SK-N-SH (cell line): ENCODE results near the gene TSC22D2. TPM values are rescaled to one million over a fixed set of nuclear protein-coding genes. Genes with fewer than 3 reads are reported as not detected.

Experiments
- CTCF ChIA-PET: fragments of 300-600, 350-600 bp; formaldehyde crosslinking; extraction: SDS; loops from one replicate; lab custom pipeline; 2021; lab: Yijun Ruan, JAX
- POLR2A ChIA-PET: fragments of 350-600 bp; sonication (Branson Sonifier 250); formaldehyde crosslinking; extraction: SDS; loops from one replicate; lab custom pipeline; 2020; ENCODE audit warnings: antibody characterized with exemption, inconsistent platforms; lab: Yijun Ruan, JAX
- DNase-seq: peaks from one replicate; pipeline ENCODE4 v3.0.0; 2012
- H2AFZ ChIP-seq: fragments of 200-600 bp; sonication (generic); 2 replicates; pipeline ENCODE4 v1.8.1; 2016; ENCODE audit warnings: antibody characterized with exemption, mild to moderate bottlenecking, low read depth
- H3F3A ChIP-seq: fragments of 200-600 bp; sonication (generic); replicated peaks from 2 replicates; pipeline ENCODE3; 2016; ENCODE audit warnings: antibody characterized with exemption, mild to moderate bottlenecking; ENCODE audit not compliant: insufficient read depth
- H3K27ac ChIP-seq, 2 experiments: fragments of 200-500 bp in 1 of 2; fragments of 200-600 bp in 1 of 2; sonication (Bioruptor generic) in 1 of 2; sonication (generic), shearing (Covaris generic) in 1 of 2; 2 replicates each; pipeline versions ENCODE4 v1.5.1 to v1.6.1; 2014 to 2016; ENCODE audit warnings: low read depth in 2 of 2, inconsistent platforms in 1 of 2, low read length in 1 of 2, mild to moderate bottlenecking in 1 of 2, mixed read lengths in 1 of 2
- H3K27me3 ChIP-seq: fragments of 200-600 bp; sonication (generic), shearing (Covaris generic); 2 replicates; pipeline ENCODE4 v1.6.1; 2016; ENCODE audit warnings: mixed run types; ENCODE audit not compliant: insufficient read depth
- H3K36me3 ChIP-seq, 2 experiments: fragments of 200-500 bp in 1 of 2; fragments of 200-600 bp in 1 of 2; sonication (Bioruptor generic) in 1 of 2; sonication (generic) in 1 of 2; replicated peaks in 1 of 2; 2 replicates each; pipeline versions ENCODE3 to v1.5.1; 2014 to 2016; ENCODE audit warnings: low read length in 1 of 2, mild to moderate bottlenecking in 1 of 2; ENCODE audit not compliant: insufficient read depth in 2 of 2, control insufficient read depth in 1 of 2
- H3K4me1 ChIP-seq, 2 experiments: fragments of 200-500 bp in 1 of 2; fragments of 200-600 bp in 1 of 2; sonication (Bioruptor generic) in 1 of 2; sonication (generic), shearing (Covaris generic) in 1 of 2; 2 replicates each; pipeline versions ENCODE4 v1.5.1 to v1.6.1; 2014 to 2016; ENCODE audit warnings: low read depth in 1 of 2, low read length in 1 of 2, mixed run types in 1 of 2; ENCODE audit not compliant: insufficient read depth in 2 of 2, control insufficient read depth in 1 of 2
- H3K4me2 ChIP-seq: fragments of 200-600 bp; sonication (generic), shearing (Covaris generic); 2 replicates; pipeline ENCODE4 v1.6.1; 2017; ENCODE audit warnings: mixed run types
- H3K4me3 ChIP-seq, 2 experiments: fragments of 200-500 bp in 1 of 2; fragments of 200-600 bp in 1 of 2; sonication (Bioruptor generic) in 1 of 2; sonication (generic), shearing (Covaris generic) in 1 of 2; 2 replicates each; pipeline versions ENCODE4 v1.5.1 to v1.8.1; 2014 to 2016; ENCODE audit warnings: low read depth in 2 of 2, inconsistent platforms in 1 of 2, low read length in 1 of 2, mild to moderate bottlenecking in 1 of 2, mixed read lengths in 1 of 2, moderate library complexity in 1 of 2
- H3K79me2 ChIP-seq: fragments of 200-600 bp; sonication (generic); 2 replicates; pipeline ENCODE4 v1.8.1; 2017; ENCODE audit warnings: mild to moderate bottlenecking; ENCODE audit not compliant: insufficient read depth
- H3K9ac ChIP-seq: fragments of 200-600 bp; sonication (generic); 2 replicates; pipeline ENCODE4 v1.6.1; 2017; ENCODE audit warnings: mixed run types
- H3K9me2 ChIP-seq: fragments of 200-600 bp; sonication (generic); 2 replicates; pipeline ENCODE4 v1.6.1; 2017; ENCODE audit warnings: mixed run types
- H3K9me3 ChIP-seq: fragments of 200-600 bp; sonication (generic); 2 replicates; pipeline ENCODE4 v1.6.1; 2017; ENCODE audit warnings: mixed run types, mild to moderate bottlenecking, moderate library complexity
- H4K20me1 ChIP-seq: fragments of 200-600 bp; sonication (generic); 2 replicates; pipeline ENCODE4 v1.6.1; 2017; ENCODE audit warnings: mild to moderate bottlenecking, mixed run types; ENCODE audit not compliant: insufficient read depth
- EP300 ChIP-seq, 2 experiments: IDR thresholded peaks; 2 replicates each; pipeline versions ENCODE4 v1.4.0 to v1.6.1; 2012; ENCODE audit warnings: borderline replicate concordance in 1 of 2, low read depth in 1 of 2, low read length in 1 of 2
- EZH2phosphoT487 ChIP-seq: fragments of 200-600 bp; sonication (generic); IDR thresholded peaks from 2 replicates; pipeline ENCODE4 v1.6.1; 2017; ENCODE audit warnings: low read depth, mixed run types, mild to moderate bottlenecking, antibody characterized with exemption, moderate library complexity, borderline replicate concordance
- FOXM1 ChIP-seq: IDR thresholded peaks from 2 replicates; pipeline ENCODE4 v1.4.0; 2012; ENCODE audit warnings: low read depth, mild to moderate bottlenecking
- GABPA ChIP-seq: IDR thresholded peaks from 2 replicates; pipeline ENCODE4 v1.4.0; 2012; ENCODE audit warnings: low read depth, mild to moderate bottlenecking
- GATA2 ChIP-seq: sonication (generic); formaldehyde crosslinking; IDR thresholded peaks from 2 replicates; pipeline ENCODE4 v1.5.0; 2020; ENCODE audit warnings: mild to moderate bottlenecking, missing genetic modification reagents
- IRF3 ChIP-seq: fragments of 150-350 bp; IDR thresholded peaks from 2 replicates; pipeline ENCODE4 v1.6.1; 2016; ENCODE audit warnings: mild to moderate bottlenecking, low read depth, low read length
- MAX ChIP-seq: IDR thresholded peaks from 2 replicates; pipeline ENCODE4 v1.4.0; 2012; ENCODE audit warnings: low read depth
- MXI1 ChIP-seq: IDR thresholded peaks from 2 replicates; pipeline ENCODE4 v1.6.1; 2012; ENCODE audit warnings: mild to moderate bottlenecking, low read depth, low read length, improper control_type of control experiment
- NFIC ChIP-seq: IDR thresholded peaks from 2 replicates; pipeline ENCODE4 v1.4.0; 2012; ENCODE audit warnings: borderline replicate concordance
- NRF1 ChIP-seq: IDR thresholded peaks from 2 replicates; pipeline ENCODE4 v1.6.1; 2012; ENCODE audit warnings: low read depth, mild to moderate bottlenecking, low read length
- PBX3 ChIP-seq: IDR thresholded peaks from 2 replicates; pipeline ENCODE4; 2012
- REST ChIP-seq: IDR thresholded peaks from 2 replicates; pipeline ENCODE4 v1.6.1; 2012; ENCODE audit warnings: mild to moderate bottlenecking, low read depth, low read length, moderate library complexity
- RFX5 ChIP-seq: IDR thresholded peaks from 2 replicates; pipeline ENCODE4 v1.6.1; 2012; ENCODE audit warnings: mild to moderate bottlenecking, improper control_type of control experiment, low read length
- RXRA ChIP-seq: IDR thresholded peaks from 2 replicates; pipeline ENCODE4 v1.4.0; 2012; ENCODE audit warnings: low read depth, mild to moderate bottlenecking, borderline replicate concordance
- TAF1 ChIP-seq: IDR thresholded peaks from 2 replicates; pipeline ENCODE4 v1.6.1; 2012; ENCODE audit warnings: low read depth, mild to moderate bottlenecking, low read length, moderate library complexity, borderline replicate concordance
- TCF12 ChIP-seq: IDR thresholded peaks from 2 replicates; pipeline ENCODE4 v1.4.0; 2012
- USF1 ChIP-seq: IDR thresholded peaks from 2 replicates; pipeline ENCODE4 v1.4.0; 2012; ENCODE audit warnings: low read depth, borderline replicate concordance
- USF2 ChIP-seq: fragments of 150-350 bp; IDR thresholded peaks from 2 replicates; pipeline ENCODE4 v1.6.1; 2017; ENCODE audit warnings: antibody characterized with exemption, low read length, low read depth, borderline replicate concordance
- WGBS: methylation state at CpG from one replicate; pipeline ENCODE4 v1.1.6; 2017; ENCODE audit warnings: low lambda C conversion rate; 5-methylcytosine and 5-hydroxymethylcytosine counted together
- polyA plus RNA-seq, 3 experiments: library from polyadenylated mRNA; depleted of rRNA; stranded (reverse); fragments of >200 nt; gene quantifications; 2 replicates each; pipeline ENCODE4 v1.2.3, GENCODE V29; 2012

The TSC22D2 gene
- polyA plus RNA-seq, 1 of the 3 experiments (the other 2 are of a cell fraction) = 4.8 TPM

- Histone ChIP-seq H3K36me3 (peaks cover 11 to 30% of the 10 kb centered on the region in 2 experiments), H3K27ac (no peak overlapping the region), H3K4me2 (no peak overlapping the region), H2AFZ (no peak overlapping the region), H3F3A (peaks cover 13% of the 10 kb centered on the region), H3K4me3 (no peak overlapping the region), H3K4me1 (peaks cover 0 to 2% of the 10 kb centered on the region in 2 experiments; a peak in 1 of 4 replicates), H3K9me2 (no peaks in the 10 kb centered on the region), H3K79me2 (peaks cover 100% of the 10 kb centered on the region)
- TF ChIP-seq FOXM1 = no peak
- no peak for TF ChIP-seq TCF12
- no peak for TF ChIP-seq RFX5
- TF ChIP-seq IRF3 = no peak
- no peak for TF ChIP-seq NFIC
- no peak for TF ChIP-seq MXI1
- TF ChIP-seq GABPA = no peak
- TF ChIP-seq RXRA = no peak
- no peak for TF ChIP-seq MAX
- TF ChIP-seq EZH2phosphoT487 = no peak
- TF ChIP-seq EP300 (IDR thresholded peaks at IDR 0.05; ENCODE audit: borderline replicate concordance in 1 of 2, low read depth in 1 of 2, low read length in 1 of 2) = no peak
- TF ChIP-seq, all 33 proteins: peak for 0
- Histone ChIP-seq H3K9me3 (no peaks in the 10 kb centered on the region), H3K27me3 (no peaks in the 10 kb centered on the region), H3K9ac (no peak overlapping the region), H4K20me1 (peaks cover 31% of the 10 kb centered on the region)
- ChIA-PET CTCF (interaction anchor here (1.3 to 3.0 kb wide), 3 partner anchors 10 to 61 kb away, joined by 3 to 13 read pairs (median 10); no protein-coding TSS in a partner anchor), POLR2A (no interaction called here)
- WGBS = 92% methylated on average over 4 of the region's 4 CpGs
- DNase-seq = no peak
Observed at GRCh38 chr3:150434234-150434633, 26.1 kb downstream of the TSC22D2 start.

GRCh38 chr3:150436161-150436560, 28.1 kb downstream of the TSC22D2 start:
- no peaks in the 10 kb centered on the region for H3K9me3 ChIP-seq
- no peak for DNase-seq
- POLR2A ChIA-PET = no interaction called here
- WGBS = 91% methylated on average over 5 of the region's 5 CpGs
- TF ChIP-seq GABPA (no peak), TAF1 (no peak), GATA2 (CRISPR knock-in tag) (no peak), USF1 (no peak), USF2 (no peak), REST (no peak), IRF3 (no peak), RFX5 (no peak), TCF12 (no peak), NRF1 (no peak), PBX3 (no peak)
- CTCF ChIA-PET = no interaction called here
- no peaks in the 10 kb centered on the region for H3K9me2 ChIP-seq
- peaks cover 13% of the 10 kb centered on the region for H3F3A ChIP-seq
- H3K4me3 ChIP-seq = no peak overlapping the region
- H4K20me1 ChIP-seq = peaks cover 27% of the 10 kb centered on the region
- H3K27me3 ChIP-seq = no peaks in the 10 kb centered on the region
- peaks cover 98% of the 10 kb centered on the region for H3K79me2 ChIP-seq
- no peak overlapping the region for H3K9ac ChIP-seq
- H2AFZ ChIP-seq = no peak overlapping the region
- H3K27ac ChIP-seq = no peak overlapping the region
- H3K4me1 ChIP-seq = peaks cover 0 to 6% of the 10 kb centered on the region in 2 experiments; a peak in 1 of 4 replicates
- H3K4me2 ChIP-seq = no peak overlapping the region
- H3K36me3 ChIP-seq = peaks cover 8 to 28% of the 10 kb centered on the region in 2 experiments
